GM19452 (cell line): ENCODE measurements around the gene KRTAP19-8.

ENCODE experiments used
- ATAC-seq: cut with Tn5 transposase; IDR thresholded peaks from one replicate; pipeline ENCODE4 v1.9.1; 2021; ENCODE audit not compliant: unreplicated experiment

KRTAP19-8 gene, protein sequence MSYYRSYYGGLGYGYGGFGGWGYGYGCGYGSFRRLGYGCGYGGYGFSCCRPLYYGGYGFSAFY

DNA sequence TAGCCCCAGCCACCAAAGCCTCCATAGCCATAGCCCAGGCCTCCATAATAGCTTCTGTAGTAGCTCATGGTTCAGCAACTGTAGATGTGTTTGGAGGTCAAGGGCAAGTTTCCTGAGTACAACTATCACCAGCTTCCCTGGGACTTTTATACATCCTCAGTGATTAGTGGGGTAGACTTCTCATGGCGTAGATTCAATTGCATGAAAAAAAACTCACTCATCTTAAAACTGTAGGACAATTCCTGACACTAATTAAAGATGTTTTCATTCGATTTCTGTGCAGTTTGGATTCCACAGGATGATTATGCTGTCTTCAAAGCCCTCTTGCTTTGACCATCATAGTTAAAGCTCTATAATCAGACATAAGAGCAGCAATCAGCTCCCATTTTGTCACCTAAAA lies at the start of gene KRTAP19-8:
Gene KRTAP19-8 (minus strand): TSS at position 101 of the 400 bp plus-strand sequence. CDS start 33 bp downstream, at position 68.
- no peak for ATAC-seq

DNA sequence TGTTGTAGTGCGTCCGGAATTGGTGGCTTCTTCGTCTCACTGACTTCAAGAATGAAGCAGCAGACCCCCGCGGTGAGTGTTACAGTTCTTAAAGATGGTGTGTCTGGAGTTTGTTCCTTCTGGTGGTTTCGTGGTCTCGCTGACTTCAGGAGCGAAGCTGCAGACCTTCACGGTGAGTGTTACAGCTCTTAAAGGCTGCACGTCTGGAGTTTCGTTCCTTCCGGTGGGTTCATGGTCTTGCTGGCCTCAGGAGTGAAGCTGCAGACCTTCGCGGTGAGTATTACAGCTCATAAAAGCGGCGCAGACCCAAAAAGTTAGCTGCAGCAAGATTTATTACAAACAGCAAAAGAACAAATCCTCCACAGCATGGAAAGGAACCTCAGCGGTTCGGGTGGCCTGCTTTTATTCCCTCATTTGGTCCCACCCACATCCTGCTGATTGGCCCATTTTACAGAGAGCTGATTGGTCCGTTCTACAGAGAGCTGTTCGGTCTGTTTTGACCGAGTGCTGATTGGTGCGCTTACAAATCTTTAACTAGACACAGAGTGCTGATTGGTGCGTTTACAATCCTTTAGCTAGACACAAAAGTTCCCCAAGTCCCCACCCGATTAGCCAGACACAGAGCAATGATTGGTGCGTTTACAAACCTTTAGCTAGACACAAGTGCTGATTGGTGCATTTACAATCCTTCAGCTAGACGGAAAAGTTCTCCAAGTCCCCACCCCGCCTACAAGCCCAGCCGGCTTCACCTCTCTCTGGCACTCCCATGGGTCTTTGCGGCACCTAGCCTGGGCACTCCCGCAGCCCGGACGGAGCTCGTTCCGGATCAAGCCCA lies 49.6 kb upstream of the KRTAP19-8 start:
- no peak for ATAC-seq

DNA sequence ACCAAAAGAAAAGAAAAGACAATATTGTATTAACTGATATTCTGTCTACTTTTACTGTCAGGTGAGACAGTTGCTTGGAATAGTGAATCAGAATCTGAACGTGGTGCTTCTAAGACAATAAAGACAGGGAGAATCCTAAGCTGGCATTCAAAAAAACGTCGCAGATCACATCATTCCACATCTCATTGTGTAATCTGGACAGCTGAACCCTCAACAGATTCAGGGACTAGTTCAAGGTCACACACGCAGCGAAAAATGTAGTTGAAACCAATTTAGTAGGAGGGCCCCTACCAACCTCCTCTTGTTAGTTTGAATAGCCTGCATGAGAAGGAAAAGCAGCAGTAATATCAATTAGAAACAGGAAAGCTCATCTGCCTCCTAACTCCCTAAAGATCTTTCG lies 46.4 kb upstream of the KRTAP19-8 start:
- no peak for ATAC-seq

DNA sequence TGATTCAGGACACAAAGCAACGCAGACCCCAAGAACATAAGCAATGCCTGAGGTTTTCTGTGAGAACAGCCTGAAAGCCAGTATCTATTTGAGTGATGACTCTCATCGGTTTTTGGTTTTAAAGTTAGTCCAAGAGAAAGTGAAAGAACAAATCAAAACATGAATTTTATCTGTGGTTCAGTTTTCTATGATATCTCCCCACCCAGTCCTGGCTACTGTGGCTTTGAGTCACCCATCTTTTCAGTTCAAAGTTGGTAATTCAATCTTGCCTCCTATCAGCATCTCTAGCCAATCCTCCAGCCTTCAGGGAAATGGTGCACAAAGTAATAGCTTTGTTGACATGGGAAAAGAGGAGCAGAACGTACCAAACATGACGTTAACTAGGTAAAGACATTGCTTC lies 40.5 kb upstream of the KRTAP19-8 start:
- ATAC-seq, result no peak

DNA sequence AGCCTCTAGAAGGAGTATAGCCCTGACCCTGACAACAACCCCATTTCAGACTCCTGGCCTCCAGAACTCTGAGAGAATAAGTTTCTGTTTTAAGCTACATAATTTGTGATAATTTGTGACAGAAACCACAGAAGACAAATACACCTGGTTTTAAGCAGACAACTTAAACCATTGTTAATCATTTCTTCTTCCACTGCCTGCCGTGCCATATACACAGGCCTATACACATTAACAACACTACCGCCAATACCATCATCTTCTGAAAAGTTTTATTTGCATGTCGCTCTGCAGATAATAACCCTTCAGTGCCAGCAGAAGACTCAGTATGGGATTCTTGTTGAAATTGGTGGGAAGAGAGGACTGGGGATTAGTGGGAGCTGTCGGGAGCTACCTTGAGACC lies 39.9 kb upstream of the KRTAP19-8 start:
- ATAC-seq, result no peak

DNA sequence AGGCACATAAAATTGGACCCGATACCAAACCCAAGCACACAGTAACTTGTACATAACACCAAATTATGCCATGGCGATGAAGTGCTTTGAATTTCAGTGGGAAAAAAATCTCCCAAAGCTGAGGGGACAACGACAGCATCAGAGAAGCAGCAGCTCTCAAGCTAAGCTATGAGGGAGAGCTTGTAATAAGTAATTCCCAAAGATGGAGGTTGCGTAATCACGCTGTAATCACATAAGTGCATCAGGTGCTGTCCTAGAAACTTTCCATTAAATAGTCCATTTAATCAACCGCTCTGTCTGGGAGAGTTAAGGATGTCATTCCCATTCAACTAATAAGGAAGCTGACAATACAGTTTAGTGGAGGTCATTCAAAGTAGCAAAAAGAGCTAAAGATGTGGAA lies 37.6 kb upstream of the KRTAP19-8 start:
- no peak for ATAC-seq

DNA sequence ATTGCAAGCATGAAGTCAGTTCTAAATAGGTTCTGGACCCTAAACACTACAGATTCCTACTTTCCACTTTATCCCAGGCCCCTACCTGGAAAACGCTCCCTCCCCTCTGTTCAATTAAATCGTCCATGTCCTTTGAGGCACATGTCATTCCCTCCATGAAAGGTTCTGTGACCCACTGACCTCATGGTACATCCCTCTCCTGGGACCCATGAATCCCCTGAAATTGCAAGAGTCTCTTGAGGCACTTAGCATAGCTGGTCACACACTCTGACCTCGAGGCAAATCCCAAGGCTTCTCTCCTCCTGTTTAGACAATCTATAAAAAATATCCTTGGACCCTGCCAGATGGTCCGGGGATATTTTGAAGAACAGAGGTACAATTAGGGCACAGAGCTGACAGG lies 34.3 kb upstream of the KRTAP19-8 start:
- ATAC-seq, result no peak

DNA sequence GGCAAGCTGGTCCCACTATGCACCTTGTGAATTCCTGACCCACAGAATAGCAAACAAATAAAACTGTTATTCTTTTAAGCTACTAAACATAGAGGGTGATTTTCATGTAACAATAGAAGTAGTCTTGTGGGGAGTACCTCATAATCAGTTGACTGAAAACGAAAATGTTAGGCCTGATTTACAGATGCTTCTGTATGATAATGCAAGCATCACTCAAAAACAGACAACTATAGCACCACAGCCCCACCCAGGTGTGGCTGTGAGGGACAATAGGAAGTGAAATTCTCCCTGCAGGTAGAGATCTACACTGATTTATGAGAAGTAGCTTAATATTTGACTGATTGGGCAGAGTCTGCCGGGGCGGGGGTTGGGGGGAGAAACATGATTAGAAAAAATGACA lies 26.5 kb upstream of the KRTAP19-8 start:
- no peak for ATAC-seq

DNA sequence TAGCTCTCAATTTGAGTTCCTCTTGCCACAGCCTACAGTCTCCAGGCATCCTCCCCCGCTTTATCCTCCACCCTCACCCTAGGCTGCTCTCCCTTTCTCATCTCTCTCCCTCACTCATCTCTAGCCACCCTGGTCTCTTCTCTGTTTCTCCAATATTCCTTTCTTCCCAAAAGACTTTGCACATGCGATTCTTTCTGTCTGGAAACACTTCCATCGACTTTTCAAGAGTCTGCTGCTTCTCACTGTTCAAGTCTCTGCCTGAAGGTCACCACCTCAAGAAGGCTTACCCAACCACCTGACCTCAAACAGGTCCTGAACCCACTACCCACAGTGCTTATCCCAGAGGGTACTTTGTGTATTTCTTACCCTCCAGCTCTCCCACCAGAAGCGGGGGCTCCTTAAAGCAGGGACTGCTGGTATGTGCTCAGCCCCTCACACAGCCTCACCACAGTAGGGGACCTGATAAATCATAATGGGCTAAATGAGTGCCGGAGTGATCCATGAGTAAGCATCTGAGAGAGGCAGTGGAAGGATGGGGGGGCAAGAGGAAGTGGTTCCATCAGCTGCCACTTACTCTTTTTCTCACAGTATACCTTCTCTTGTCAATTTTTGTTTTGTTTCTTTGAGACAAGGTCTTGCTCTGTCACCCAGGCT lies 14.3 kb upstream of the KRTAP19-8 start:
- ATAC-seq, result no peak

DNA sequence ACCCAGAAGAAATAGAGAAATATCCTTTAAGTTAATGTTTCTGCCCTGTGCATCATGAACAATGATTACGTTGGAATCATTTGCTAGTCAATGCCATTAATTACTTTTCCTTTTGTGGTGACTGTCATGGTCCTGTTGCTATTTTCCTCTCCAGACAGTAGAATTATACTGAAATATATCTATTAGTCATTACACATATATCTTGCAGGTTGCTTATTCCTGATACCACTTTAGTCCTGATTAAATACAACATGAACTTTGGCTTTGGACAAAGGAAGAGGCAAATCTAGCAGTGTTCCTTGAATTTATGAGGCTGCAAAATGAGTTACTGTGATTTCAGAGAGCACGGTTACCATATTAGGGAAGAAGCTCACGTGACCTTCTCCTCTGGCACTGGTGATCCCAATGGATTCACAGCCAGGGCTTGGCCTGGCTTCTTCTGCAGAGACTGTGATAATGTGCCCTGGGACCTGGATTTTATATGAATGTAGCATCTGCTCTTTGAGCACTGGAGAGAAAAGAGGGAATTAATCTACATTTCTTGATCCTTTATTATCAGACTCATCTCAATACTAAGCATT lies 12.4 kb upstream of the KRTAP19-8 start:
- ATAC-seq, result no peak

DNA sequence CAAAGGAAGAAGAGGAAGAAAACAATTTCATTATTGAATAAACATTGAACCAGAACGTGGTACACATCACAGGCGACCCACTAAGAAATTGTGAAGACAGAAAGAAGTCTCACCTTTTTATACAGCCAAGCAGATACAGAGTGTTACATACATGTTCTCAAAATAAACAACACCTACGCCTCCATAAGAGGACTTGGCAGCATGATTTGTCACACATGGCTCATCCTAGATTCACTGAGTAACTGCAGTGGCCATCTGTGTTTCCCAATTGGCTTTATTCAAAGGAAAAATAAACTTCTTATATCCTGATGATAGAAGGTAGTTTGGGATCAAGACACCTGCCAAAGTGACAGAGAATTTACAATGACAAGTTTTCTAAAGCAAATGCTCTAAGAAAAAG lies 7.6 kb upstream of the KRTAP19-8 start:
- no peak for ATAC-seq

DNA sequence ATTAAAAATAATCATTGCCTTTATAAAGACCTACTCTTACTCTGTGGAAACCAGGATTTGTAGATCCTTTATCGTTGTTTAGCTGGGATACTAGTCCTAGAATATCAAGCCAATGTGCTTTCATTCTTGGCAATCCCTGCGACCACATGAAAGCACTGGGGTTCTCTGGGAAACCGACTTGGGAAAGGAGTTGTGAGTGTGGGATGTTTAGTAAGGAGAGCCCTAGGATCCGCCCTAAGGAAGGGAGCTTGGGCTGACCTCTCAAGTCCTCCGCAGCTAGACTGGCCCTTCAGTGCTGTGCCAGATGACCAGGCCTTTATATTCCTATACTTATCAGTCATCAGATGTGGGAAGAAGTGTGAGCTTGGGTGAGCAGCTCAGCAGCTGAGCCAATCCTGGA lies 5.2 kb upstream of the KRTAP19-8 start:
- ATAC-seq, result no peak

DNA sequence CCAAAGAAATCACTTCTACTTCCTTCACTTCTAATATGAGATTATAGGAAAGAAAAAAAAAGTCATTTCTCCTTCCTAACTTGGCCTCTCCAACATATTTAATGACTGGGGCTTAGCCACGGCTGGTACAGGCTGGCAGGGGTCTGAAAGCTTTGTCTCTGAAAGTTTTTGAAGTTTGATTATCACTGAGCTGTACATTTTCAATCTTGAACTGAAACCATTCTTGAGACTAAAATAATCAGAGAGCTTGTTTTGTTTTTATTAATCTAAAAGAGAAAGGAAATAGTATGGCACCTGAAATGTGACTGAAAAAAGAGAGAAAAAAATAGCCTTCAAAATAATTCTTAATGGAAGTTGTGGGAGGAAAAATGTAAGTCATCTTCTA lies 3.8 kb upstream of the KRTAP19-8 start:
- ATAC-seq, result no peak

DNA sequence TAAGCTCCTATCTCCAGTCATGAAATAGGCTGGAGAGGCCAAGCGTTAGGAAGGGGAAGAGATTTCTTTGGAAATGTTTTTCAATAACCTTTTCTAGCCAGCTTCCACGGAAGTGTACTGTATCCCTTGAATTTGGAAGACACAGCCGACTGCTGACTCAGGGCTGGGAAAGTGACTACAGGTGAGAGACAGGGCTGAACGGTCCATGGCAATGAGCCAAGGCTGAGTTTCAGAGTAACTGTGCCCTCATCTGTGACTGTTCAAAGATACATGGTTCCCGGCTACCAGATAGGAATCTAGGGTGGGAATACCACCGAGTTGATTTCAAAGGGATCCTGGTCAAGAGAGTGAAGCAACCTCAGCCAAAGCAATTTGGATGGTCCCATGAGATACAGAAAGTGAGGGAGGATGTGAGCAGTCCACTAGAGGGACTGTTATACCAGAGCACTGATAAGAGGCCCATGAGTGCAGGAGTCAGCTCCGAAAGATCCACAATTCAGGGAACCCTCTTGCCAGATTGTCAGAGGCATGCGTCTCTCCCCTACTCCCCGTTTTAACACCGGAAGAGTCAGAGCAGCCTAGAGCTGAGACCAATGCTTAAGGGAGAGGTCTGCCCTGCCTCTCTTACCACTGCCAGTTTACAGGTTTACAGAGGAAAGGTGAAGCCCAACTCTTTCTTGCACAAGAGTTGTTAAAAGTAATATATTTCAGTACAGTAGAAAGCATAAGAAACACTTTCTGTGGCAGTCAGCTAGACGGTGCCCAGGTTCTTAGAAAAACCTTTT lies 3.2 kb upstream of the KRTAP19-8 start:
- no peak for ATAC-seq

DNA sequence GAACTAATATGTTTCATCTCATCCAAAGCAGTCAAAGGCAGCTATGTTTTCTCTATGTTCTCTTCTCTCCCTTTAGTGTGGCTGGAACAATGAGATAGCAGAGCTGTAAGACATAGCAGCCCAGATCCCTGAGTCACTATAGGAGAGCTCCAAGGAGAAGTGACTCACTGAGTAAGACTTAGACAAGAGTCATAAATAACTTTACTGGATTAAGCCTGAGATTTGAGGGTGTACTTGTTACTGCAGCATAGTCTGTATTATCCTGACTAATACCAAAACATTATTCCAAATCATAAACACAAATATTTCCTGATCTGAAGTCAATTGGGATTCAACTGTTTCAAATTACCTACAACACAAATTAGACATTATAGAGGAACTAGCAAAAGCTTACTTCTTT lies 3.9 kb downstream of the KRTAP19-8 start:
- ATAC-seq, result no peak

DNA sequence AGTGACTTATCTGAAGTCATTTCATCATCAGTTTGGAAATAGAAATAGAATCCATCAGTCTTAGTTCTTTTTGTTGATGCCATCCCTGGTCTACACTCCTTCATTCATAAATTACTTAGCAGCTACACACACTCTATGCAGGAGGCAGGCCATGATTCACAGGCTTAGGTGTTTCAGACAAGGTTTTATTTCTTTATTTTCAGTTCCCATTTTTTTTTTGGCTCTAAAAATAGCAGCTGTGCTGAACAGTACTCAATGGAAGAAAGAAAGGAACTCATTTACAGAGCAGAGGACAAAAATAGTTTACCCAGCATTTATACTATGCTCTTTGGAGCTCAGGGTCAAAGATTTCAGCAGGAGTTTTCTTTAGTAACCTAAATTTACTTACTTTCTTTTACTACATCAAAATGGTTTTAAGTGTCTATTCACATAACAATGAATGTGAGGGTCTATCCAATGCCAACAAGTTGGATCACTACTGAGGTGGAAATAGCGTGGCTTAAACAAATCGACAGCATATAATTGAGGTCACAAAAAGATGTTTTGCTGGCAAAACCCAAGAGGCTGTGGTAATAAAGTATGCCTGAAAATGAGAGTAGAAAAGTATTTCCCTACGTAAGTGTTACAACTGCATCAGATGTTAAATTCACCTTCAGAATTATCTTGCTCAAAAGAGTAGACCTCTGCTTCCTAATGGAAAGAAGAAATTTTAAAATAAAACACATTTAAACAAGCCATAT lies 7.7 kb downstream of the KRTAP19-8 start:
- ATAC-seq, result no peak

DNA sequence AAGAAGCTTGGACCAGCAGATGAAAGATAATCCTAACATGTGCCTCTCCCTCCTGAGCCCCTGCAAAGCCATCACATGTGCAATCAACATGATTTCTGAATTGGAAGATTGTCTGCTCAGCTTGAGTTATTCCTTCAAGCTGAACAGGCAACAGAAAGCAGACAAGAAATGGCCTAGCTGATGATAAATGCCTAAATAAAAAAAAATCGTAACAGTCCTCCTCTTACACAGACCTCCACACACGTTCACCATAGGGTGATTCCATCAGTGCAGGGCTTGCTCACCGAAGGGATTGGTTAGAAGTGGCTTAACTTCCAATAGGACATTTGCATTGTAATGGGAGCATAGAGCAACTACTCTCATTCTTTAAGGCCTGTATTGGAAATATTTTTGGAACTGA lies 14.6 kb downstream of the KRTAP19-8 start:
- no peak for ATAC-seq

DNA sequence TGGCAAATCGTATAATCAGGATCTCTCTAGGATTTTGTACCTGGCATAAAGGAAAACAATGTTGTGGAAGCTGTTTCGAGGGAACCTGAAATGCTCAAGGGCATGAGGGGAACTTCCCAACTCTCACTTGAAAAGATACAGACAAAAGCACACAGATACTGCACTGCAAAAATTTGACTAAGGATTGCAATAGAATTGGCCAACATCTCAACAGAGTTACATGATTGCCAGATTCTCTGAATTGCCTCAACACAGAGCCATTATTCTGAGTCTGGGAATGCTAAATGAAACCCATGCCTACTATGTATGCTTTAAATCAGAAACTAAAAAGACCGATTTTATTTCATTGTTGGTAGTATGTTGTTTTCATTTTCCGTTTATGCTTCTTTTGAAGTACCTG lies 16.0 kb downstream of the KRTAP19-8 start:
- no peak for ATAC-seq

DNA sequence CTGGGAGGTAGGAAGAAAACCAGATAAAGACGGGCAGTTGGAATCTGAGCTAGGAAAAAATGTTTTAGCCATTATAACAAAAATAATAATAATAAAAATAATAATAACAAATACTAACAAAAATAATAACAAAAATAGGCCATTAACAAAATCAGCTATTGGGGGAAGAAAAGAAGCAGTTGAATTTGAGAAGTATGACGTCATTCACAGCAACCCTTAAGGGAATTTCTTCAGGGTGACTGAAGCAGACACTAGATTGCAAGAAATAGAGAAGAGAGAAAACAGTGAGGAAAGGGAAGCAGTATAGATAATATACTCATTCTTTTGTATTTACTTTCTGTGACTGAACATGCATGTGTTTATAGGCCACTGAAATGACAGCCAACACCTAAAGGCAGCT lies 20.0 kb downstream of the KRTAP19-8 start:
- ATAC-seq, result no peak

DNA sequence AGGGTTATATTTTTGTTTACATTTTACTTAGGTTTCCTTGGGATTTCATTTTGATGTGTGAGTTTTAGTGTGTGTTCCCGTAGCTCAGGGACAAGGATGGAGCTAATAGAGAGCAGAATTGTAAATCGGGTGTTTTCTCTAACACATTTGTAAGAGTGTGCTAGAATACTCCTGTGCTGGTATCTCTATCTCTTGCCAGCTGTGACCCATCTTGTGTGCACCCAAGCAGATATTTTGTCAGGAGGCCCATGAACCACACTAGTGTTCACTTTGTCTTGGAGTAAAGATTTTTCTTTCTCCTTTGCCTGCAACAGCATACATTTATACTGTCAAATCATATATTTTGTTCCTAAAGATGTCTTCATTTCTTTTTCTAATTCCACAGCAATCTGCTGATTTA lies 23.4 kb downstream of the KRTAP19-8 start:
- no peak for ATAC-seq
